Endothelial cell (in vitro differentiated cells): Measurements from ENCODE around the gene USP20. TPM values are rescaled to one million over a fixed set of nuclear protein-coding genes. Genes with fewer than 3 reads are reported as not detected.

ENCODE experiments used
- DNase-seq: peaks from one replicate; pipeline ENCODE4 v3.0.0; 2021; ENCODE audit warnings: low spot score
- H3K27ac Mint-ChIP-seq: one replicate; pipeline ENCODE4 v1.8.0; 2021; ENCODE audit warnings: mixed read lengths, inconsistent platforms; ENCODE audit not compliant: unreplicated experiment
- H3K27me3 Mint-ChIP-seq: one replicate; pipeline ENCODE4 v1.8.0; 2021; ENCODE audit warnings: mild to moderate bottlenecking, moderate library complexity, mixed read lengths, inconsistent platforms; ENCODE audit not compliant: unreplicated experiment
- H3K36me3 Mint-ChIP-seq: one replicate; pipeline ENCODE4 v1.8.0; 2021; ENCODE audit warnings: mild to moderate bottlenecking, low read depth, mixed read lengths, inconsistent platforms; ENCODE audit not compliant: unreplicated experiment
- H3K4me1 Mint-ChIP-seq: one replicate; pipeline ENCODE4 v1.8.0; 2021; ENCODE audit warnings: mild to moderate bottlenecking, mixed read lengths, inconsistent platforms; ENCODE audit not compliant: unreplicated experiment
- H3K4me3 Mint-ChIP-seq: one replicate; pipeline ENCODE4 v1.8.0; 2021; ENCODE audit warnings: mild to moderate bottlenecking, mixed read lengths, inconsistent platforms; ENCODE audit not compliant: unreplicated experiment
- H3K9me3 Mint-ChIP-seq: one replicate; pipeline ENCODE4 v1.8.0; 2021; ENCODE audit warnings: mixed read lengths, inconsistent platforms; ENCODE audit not compliant: unreplicated experiment
- total RNA-seq: library from RNA; stranded (reverse); fragmentation: NEBNext Ultra II Directional; extraction: Animal tissue kit (Norgen Biotek cat#: 25700); gene quantifications from one replicate; pipeline ENCODE4 v1.2.1, GENCODE V29; 2021; ENCODE audit not compliant: unreplicated experiment
- TF ChIP-seq, protein P1 (sequence below): fragments of 200-600 bp; sonication (generic); IDR thresholded peaks from one replicate; pipeline ENCODE4 v1.5.0; 2021; ENCODE audit warnings: antibody characterized with exemption; ENCODE audit not compliant: unreplicated experiment

The USP20 gene
- total RNA-seq, 1 donor from 2014 or later = 21.7 TPM

DNA sequence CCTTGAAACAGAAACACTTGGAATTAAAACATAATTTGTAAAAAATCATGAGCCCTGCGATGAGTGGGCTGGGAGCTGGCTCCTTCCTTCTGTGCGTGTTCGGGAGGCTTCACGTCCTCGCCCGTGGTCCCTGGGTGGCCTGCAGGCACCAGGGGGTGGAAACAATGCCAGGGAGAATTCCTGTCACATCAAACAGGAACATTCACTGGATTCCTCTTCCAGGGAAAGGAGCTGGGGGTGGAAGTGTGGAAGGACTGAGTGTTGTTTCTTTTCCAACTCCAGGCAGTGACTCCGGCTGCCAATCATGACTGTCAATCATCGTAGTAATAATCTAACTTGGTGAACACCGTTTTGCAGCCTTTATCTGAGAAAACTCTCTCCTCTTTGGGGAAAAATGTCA is 21.6 kb upstream of the USP20 start:
- Mint-ChIP-seq H3K36me3 (peaks cover 52% of the 10 kb centered on the region), H3K4me1 (peaks cover 14% of the 10 kb centered on the region), H3K9me3 (no peaks in the 10 kb centered on the region), H3K27ac (no peak overlapping the region), H3K27me3 (peaks cover 5% of the 10 kb centered on the region), H3K4me3 (peak overlapping the region; percentile 57)
- TF ChIP-seq, protein P1, sequence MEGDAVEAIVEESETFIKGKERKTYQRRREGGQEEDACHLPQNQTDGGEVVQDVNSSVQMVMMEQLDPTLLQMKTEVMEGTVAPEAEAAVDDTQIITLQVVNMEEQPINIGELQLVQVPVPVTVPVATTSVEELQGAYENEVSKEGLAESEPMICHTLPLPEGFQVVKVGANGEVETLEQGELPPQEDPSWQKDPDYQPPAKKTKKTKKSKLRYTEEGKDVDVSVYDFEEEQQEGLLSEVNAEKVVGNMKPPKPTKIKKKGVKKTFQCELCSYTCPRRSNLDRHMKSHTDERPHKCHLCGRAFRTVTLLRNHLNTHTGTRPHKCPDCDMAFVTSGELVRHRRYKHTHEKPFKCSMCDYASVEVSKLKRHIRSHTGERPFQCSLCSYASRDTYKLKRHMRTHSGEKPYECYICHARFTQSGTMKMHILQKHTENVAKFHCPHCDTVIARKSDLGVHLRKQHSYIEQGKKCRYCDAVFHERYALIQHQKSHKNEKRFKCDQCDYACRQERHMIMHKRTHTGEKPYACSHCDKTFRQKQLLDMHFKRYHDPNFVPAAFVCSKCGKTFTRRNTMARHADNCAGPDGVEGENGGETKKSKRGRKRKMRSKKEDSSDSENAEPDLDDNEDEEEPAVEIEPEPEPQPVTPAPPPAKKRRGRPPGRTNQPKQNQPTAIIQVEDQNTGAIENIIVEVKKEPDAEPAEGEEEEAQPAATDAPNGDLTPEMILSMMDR = no peak
- DNase-seq = no peak

DNA sequence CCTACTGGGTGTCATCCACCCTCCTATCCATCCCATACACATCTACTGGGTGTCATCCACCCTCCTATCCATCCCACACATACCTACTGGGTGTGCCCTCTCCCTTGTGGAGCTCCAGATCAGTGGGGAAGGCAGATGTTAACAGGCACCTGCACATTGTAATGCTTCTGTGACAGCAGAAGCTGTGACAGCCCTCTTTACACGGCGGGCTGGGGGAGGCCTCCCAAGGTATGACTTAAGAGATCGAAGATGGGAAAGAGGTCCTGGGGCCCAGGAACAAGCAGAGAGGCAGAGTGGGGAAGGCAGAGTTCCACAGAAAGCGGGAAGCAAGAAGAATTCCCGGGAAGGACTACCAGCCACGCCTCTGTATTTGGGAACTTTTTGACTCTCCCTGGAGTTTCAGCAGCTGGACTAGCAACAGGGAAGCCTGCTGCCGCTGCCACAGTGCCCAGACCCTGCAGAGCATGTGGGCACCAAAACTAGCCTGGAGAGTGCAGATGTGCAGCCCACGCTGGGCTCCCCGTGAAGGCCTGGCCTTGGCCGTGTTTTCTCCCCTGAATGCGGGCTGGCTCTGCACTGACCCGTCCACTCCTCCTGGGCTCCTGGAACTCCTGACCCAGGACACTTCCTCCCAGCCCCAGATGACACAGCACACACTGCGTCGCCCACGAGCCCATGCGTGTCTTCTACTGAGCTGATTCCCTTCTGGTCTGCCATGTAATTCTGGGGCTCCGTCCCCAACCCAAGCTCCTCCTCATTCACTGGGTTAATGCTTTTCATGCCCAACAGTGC is 20.6 kb upstream of the USP20 start:
- no peak overlapping the region for H3K4me3 Mint-ChIP-seq
- peaks cover 5% of the 10 kb centered on the region for H3K27me3 Mint-ChIP-seq
- H3K4me1 Mint-ChIP-seq = peaks cover 14% of the 10 kb centered on the region
- no peak for DNase-seq
- no peaks in the 10 kb centered on the region for H3K9me3 Mint-ChIP-seq
- TF ChIP-seq, protein P1 = no peak
- no peak overlapping the region for H3K27ac Mint-ChIP-seq
- H3K36me3 Mint-ChIP-seq = peaks cover 52% of the 10 kb centered on the region

DNA sequence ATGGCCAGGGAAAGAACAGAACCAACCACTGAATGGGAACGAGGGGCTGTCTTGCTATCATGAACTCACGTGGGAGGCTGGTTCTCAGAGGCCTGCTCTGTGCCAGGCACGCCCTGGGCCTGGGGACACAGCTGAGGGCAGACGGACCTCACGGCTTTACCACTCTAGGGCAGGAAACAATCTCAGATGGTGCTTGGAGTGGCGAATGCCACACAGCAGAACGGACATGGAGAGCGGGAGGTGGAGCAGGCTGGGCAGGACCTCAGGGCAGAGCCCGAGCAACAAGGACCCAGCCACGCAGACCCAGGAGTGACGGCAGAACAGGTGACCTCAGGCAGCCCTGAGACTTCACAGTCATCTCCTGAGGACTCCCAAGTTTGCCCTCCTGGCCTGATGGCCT is 20.0 kb upstream of the USP20 start:
- Mint-ChIP-seq H3K4me3 (peak overlapping the region; percentile 63), H3K4me1 (peaks cover 14% of the 10 kb centered on the region), H3K27ac (no peak overlapping the region), H3K9me3 (no peaks in the 10 kb centered on the region), H3K27me3 (peaks cover 5% of the 10 kb centered on the region), H3K36me3 (peaks cover 52% of the 10 kb centered on the region)
- no peak for DNase-seq
- TF ChIP-seq, protein P1 = no peak

DNA sequence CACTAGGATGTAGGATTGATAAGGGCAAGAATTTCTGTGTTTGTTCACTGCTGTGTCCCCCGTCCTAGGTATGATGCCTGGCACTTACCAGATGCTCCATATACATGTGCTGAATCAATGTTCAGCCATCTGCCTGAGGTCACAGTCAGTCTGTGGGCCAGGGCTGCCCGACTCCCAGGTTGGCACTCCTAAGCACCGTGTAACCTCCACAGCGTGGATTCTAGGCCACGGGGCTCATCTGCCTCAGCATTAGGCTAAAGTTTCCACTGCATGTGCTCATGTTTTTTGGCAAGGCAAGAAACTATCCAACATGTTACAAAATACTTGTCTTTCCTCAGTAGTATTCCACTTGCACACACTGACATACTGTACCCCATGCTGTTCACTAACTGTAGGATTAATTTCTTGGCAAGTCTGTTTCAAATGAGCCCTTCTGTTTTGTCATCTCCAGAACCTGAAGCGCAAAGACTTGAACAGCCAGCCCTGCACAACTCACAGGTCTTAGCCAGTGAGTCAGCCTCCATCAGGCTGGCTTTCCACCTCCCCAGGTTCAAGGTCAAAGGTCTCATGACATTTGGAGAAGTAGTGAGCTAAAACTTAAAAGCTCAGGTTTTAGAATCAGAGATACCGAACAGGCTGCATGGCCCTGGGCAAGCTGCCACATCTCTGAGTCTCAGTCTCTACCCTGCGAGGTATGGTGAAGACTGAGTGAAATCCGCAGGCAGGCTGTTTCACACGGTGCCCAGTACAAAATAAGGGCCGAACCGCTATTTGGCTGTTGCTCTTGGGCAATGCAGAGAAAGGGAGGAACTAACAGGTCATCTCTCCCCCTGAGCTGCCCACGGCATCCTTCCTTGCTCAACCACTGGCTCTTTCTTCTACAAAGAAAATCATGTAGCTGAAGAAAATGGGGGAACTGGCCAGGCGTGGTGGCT is 18.5 kb upstream of the USP20 start:
- peaks cover 5% of the 10 kb centered on the region for H3K27me3 Mint-ChIP-seq
- no peak for DNase-seq
- no peaks in the 10 kb centered on the region for H3K9me3 Mint-ChIP-seq
- H3K4me1 Mint-ChIP-seq = peaks cover 14% of the 10 kb centered on the region
- H3K36me3 Mint-ChIP-seq = peaks cover 46% of the 10 kb centered on the region
- H3K4me3 Mint-ChIP-seq = peak overlapping the region; percentile 48
- H3K27ac Mint-ChIP-seq = no peak overlapping the region
- TF ChIP-seq, protein P1 = no peak
